ENCODE measurements around the gene HTR3E.

Gene HTR3E

GRCh38 chr3:184155644-184156521, 59.0 kb downstream of the HTR3E start:
- DNase-seq (ENCODE audit: low read depth in 2 of 2) = no peak

DNA sequence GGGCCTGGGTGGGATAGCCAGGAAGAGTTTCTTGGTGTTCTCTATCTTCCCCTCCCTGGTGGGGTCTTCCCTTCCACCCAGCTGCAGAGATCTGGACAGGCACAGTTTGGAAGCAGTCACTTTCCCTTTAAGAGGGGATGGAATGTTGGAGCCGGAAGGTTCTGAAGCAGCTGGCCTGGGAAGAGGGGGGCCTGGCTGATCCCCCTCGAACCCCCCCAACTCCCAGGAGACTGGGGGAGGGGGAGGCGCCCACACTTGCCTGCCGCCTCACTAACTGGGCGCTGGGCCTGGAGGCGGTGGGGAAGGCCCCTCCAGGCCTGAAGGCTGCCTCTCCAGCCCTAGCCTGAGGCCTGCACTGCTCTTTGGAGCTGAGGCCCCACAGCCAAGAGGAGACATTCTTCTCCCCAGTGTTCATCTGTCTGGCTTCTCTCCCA, 59.7 kb downstream of the HTR3E start:
- DNase-seq (ENCODE audit: low read depth in 2 of 2) = no peak

Data from stimulated activated CD8-positive, alpha-beta memory T cell treated with anti-CD3 and anti-CD28 coated beads, Interleukin-7, amount 100 ng/mL, for 1 hour (primary cell).